K562 (cell line): ENCODE results near the gene SLC10A3. TPM values are rescaled to one million over a fixed set of nuclear protein-coding genes. Genes with fewer than 3 reads are reported as not detected.

Experiments used
- ADNP ChIP-seq: fragments of 200-800 bp; sonication (Bioruptor generic); IDR thresholded peaks from 2 replicates; pipeline ENCODE4 v1.6.1; 2016; ENCODE audit warnings: missing genetic modification characterization, missing compliant biosample characterization
- E2F4 ChIP-seq: sonication (generic); formaldehyde crosslinking; IDR thresholded peaks from 2 replicates; pipeline ENCODE4 v1.8.0; 2022; ENCODE audit warnings: mild to moderate bottlenecking, low read depth, missing genetic modification reagents
- GATAD2B ChIP-seq: fragments of 450-650 bp; IDR thresholded peaks from 2 replicates; pipeline ENCODE4 v1.6.1; 2017; ENCODE audit warnings: mild to moderate bottlenecking, borderline replicate concordance
- HNRNPUL1 ChIP-seq: fragments of 200-400 bp; formaldehyde crosslinking; IDR thresholded peaks from 2 replicates; pipeline ENCODE4 v1.6.1; 2017; ENCODE audit warnings: low read length
- HOMEZ ChIP-seq: fragments of 250-450 bp; sonication (Bioruptor Pico); IDR thresholded peaks from 2 replicates; pipeline ENCODE4 v1.4.0; 2020; ENCODE audit warnings: mild to moderate bottlenecking, moderate library complexity
- SMC3 ChIP-seq: conservative IDR thresholded peaks from 2 replicates; pipeline ENCODE4 v1.6.1; 2011; ENCODE audit warnings: low read depth, low read length, improper control_type of control experiment; ENCODE audit not compliant: insufficient read depth
- SNIP1 ChIP-seq: fragments of 450-650 bp; IDR thresholded peaks from 2 replicates; pipeline ENCODE4 v1.7.1; 2017; ENCODE audit warnings: low read depth, mild to moderate bottlenecking
- TARDBP ChIP-seq: fragments of 450-650 bp; IDR thresholded peaks from 2 replicates; pipeline ENCODE4 v1.6.1; 2016
- THRAP3 ChIP-seq: fragments of 450-650 bp; IDR thresholded peaks from 2 replicates; pipeline ENCODE4 v1.6.1; 2016; ENCODE audit warnings: mild to moderate bottlenecking, inconsistent platforms, borderline replicate concordance
- ZBTB49 ChIP-seq: sonication (generic); formaldehyde crosslinking; IDR thresholded peaks from 2 replicates; pipeline ENCODE4 v1.8.0; 2022; ENCODE audit warnings: missing genetic modification reagents, mild to moderate bottlenecking, borderline replicate concordance
- ZC3H4 ChIP-seq: sonication (generic); formaldehyde crosslinking; IDR thresholded peaks from 2 replicates; pipeline ENCODE4 v1.9.0; 2021; ENCODE audit warnings: missing genetic modification reagents, borderline replicate concordance
- ZC3H8 ChIP-seq: fragments of 450-650 bp; IDR thresholded peaks from 2 replicates; pipeline ENCODE4 v1.6.1; 2017
- ZNF311 ChIP-seq: fragments of 250-450 bp; sonication (Bioruptor Pico); IDR thresholded peaks from 2 replicates; pipeline ENCODE4 v1.4.0; 2020; ENCODE audit warnings: mild to moderate bottlenecking, moderate library complexity
- ZSCAN32 ChIP-seq: fragments of 450-650 bp; formaldehyde crosslinking; IDR thresholded peaks from 2 replicates; pipeline ENCODE4 v1.4.0; 2020; ENCODE audit warnings: mild to moderate bottlenecking, moderate library complexity
- polyA plus RNA-seq, 8 experiments: library from polyadenylated mRNA; depleted of rRNA in 4 of 8; stranded (reverse) in 5 of 8; unstranded in 3 of 8; fragments of >200 nt; fragmentation: Nextera tagmentation in 2 of 8; fragmentation: Illumina TruSeq in 1 of 8; extraction: Ambion mirVana in 2 of 8; extraction: Trizol in 1 of 8; gene quantifications; 2 replicates each; pipeline versions ENCODE4 v1.2.1 to v1.2.3, GENCODE V29; 2011 to 2014; ENCODE audit warnings: inconsistent platforms in 1 of 8, missing spikeins in 1 of 8
- total RNA-seq, 7 experiments: library from RNA; depleted of rRNA in 6 of 7; stranded (reverse); fragments of >200 nt in 6 of 7; fragmentation: Illumina TruSeq in 2 of 7; extraction: Trizol in 2 of 7; gene quantifications; 2 replicates each; pipeline versions ENCODE4 v1.2.1 to v1.2.3, GENCODE V29; 2011 to 2021; ENCODE audit warnings: low replicate concordance in 1 of 7
- TF ChIP-seq, protein P1 (sequence below): fragments of 250-450 bp; sonication (Bioruptor Pico); IDR thresholded peaks from 2 replicates; pipeline ENCODE4 v1.8.0; 2022; ENCODE audit warnings: moderate library complexity, mild to moderate bottlenecking, inconsistent platforms
- TF ChIP-seq, protein P2 (sequence below): fragments of 450-650 bp; IDR thresholded peaks from 2 replicates; pipeline ENCODE4 v1.7.0; 2016; ENCODE audit warnings: borderline replicate concordance
- TF ChIP-seq, protein P3 (sequence below): sonication (generic); formaldehyde crosslinking; IDR thresholded peaks from 2 replicates; pipeline ENCODE4 v1.8.0; 2023; ENCODE audit warnings: mild to moderate bottlenecking, missing genetic modification reagents

SLC10A3 gene
- total and polyA plus RNA-seq, 9 of the 15 experiments (the other 6 are each of a cell fraction or from before 2014, with no cell fraction given), result 5.2 to 30.6 (median 16.7) TPM

DNA sequence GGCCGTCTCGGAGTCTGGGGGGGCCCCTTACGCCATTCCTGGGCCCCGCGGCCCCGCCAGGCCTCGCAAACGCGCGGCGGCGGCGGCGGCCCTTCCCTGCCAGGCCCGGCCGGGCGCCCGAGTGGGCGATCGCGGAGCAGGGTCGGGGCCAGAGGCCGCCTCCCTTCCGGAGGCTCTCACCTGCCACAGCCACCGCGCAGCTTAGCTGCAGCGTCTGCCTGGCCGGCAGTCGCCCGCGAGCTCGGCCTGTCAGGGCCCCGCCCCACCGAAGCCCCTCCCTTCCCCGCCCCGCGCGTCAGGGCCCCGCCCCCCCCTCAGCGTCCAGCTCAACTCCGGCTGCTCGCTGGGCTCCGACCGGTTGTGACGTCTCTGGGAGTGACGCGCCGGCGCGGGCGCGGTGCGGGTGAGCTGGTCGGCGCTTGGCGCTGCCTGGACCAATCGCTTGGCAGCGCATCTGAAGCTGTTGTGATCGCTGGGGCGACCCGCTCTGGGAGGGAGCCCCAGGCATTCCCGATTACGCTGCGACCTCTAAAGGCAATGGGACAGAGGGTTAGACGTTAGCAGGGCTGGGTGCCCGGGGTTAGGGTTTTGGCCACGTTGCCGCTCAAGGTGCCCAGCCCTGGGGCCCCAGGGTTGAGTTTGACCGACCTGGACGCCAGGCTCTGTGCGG, at the start of gene SLC10A3 (continued):
- TF ChIP-seq ADNP (tag), result no peak
- peak; percentile 73 for TF ChIP-seq GATAD2B
- no peak for TF ChIP-seq ZBTB49
- TF ChIP-seq THRAP3, result no peak
- TF ChIP-seq ZNF311 (CRISPR knock-in tag), result no peak
- no peak for TF ChIP-seq HNRNPUL1
- TF ChIP-seq ZC3H4, result no peak
- TF ChIP-seq, protein P1, sequence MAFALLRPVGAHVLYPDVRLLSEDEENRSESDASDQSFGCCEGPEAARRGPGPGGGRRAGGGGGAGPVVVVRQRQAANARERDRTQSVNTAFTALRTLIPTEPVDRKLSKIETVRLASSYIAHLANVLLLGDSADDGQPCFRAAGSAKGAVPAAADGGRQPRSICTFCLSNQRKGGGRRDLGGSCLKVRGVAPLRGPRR (CRISPR knock-in tag), result no peak
- no peak for TF ChIP-seq TARDBP
- no peak for TF ChIP-seq SMC3
- no peak for TF ChIP-seq ZC3H8
- TF ChIP-seq, protein P2, sequence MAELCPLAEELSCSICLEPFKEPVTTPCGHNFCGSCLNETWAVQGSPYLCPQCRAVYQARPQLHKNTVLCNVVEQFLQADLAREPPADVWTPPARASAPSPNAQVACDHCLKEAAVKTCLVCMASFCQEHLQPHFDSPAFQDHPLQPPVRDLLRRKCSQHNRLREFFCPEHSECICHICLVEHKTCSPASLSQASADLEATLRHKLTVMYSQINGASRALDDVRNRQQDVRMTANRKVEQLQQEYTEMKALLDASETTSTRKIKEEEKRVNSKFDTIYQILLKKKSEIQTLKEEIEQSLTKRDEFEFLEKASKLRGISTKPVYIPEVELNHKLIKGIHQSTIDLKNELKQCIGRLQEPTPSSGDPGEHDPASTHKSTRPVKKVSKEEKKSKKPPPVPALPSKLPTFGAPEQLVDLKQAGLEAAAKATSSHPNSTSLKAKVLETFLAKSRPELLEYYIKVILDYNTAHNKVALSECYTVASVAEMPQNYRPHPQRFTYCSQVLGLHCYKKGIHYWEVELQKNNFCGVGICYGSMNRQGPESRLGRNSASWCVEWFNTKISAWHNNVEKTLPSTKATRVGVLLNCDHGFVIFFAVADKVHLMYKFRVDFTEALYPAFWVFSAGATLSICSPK, result no peak
- TF ChIP-seq HOMEZ, result no peak
- no peak for TF ChIP-seq E2F4 (CRISPR knock-in tag)
- TF ChIP-seq ZSCAN32 (CRISPR knock-in tag), result no peak
- no peak for TF ChIP-seq SNIP1
- TF ChIP-seq, protein P3, sequence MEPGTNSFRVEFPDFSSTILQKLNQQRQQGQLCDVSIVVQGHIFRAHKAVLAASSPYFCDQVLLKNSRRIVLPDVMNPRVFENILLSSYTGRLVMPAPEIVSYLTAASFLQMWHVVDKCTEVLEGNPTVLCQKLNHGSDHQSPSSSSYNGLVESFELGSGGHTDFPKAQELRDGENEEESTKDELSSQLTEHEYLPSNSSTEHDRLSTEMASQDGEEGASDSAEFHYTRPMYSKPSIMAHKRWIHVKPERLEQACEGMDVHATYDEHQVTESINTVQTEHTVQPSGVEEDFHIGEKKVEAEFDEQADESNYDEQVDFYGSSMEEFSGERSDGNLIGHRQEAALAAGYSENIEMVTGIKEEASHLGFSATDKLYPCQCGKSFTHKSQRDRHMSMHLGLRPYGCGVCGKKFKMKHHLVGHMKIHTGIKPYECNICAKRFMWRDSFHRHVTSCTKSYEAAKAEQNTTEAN (CRISPR knock-in tag), result no peak
